ENCODE results near the gene LBR. TPM values are rescaled to one million over a fixed set of nuclear protein-coding genes. Genes with fewer than 3 reads are reported as not detected.

LBR gene
- total RNA-seq, 1 donor from 2014 or later, result 35.8 TPM

DNA sequence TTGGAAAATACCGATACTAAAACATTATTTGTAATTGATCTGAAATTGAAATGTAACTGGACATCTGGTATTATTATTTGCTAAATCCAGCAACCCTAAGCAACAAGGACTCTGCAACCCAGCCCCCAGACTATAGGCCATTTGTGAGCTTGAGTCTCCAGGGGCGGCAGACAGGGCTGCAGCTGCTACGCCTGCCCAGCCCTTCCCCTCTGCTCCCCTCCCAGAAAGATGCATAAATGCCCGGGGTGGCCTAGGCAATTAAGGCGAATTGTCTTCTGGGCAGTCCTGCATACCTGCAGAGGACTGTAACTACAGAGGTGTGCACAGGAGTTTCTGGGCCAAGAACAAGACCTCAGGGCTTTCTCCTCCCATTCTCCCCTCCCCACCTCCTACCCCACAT is 41.2 kb upstream of the LBR start:
- Histone ChIP-seq H3K4me3 (ENCODE audit: low read depth, low read length) (no peak overlapping the region), H3K27me3 (ENCODE audit: control insufficient read depth, insufficient read depth, low read length) (peaks cover 2% of the 10 kb centered on the region), H3K36me3 (ENCODE audit: control insufficient read depth, insufficient read depth, low read length) (no peaks in the 10 kb centered on the region)
- DNase-seq (ENCODE audit: low read depth), result no peak
- TF ChIP-seq, protein P1, sequence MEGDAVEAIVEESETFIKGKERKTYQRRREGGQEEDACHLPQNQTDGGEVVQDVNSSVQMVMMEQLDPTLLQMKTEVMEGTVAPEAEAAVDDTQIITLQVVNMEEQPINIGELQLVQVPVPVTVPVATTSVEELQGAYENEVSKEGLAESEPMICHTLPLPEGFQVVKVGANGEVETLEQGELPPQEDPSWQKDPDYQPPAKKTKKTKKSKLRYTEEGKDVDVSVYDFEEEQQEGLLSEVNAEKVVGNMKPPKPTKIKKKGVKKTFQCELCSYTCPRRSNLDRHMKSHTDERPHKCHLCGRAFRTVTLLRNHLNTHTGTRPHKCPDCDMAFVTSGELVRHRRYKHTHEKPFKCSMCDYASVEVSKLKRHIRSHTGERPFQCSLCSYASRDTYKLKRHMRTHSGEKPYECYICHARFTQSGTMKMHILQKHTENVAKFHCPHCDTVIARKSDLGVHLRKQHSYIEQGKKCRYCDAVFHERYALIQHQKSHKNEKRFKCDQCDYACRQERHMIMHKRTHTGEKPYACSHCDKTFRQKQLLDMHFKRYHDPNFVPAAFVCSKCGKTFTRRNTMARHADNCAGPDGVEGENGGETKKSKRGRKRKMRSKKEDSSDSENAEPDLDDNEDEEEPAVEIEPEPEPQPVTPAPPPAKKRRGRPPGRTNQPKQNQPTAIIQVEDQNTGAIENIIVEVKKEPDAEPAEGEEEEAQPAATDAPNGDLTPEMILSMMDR (IDR thresholded peaks at IDR 0.05; ENCODE audit: insufficient read depth, low read length, severe bottlenecking), result no peak
- no peak for FAIRE-seq

DNA sequence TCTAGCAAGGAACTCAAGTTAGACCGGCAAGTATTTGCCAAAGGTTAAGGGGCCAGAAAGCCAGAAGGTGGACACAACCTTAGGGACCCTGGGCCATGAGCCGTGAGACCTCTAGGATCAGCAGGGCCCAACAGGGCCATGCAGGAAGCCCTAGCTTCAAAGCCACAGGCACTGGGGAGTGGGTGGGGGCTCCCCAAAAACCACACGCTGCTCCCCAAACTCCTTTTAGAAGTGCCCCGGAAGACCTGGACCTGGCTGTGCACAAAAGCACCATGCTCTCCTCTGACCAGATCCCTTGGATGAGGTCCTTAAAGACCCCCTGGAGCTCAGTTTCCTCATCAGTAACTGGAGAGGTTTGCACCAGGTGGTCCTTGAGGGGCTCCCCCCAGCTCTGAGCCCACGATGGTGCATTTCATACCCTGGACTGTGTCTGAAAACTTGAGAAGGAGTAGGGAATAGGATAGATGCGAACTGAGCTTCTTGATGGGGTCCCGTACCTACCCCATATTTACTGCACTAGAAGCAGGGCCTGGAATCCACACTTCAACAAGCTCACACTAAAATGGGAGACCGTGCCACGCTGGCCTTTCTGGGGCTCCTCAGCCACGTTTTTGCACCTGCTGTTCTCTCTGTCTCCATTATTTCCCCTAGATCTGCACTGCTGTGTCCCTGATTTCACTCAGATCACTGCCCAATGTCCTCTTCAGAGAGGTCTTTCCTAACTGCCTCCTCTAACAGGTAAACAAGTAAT is 40.6 kb upstream of the LBR start:
- no peak for FAIRE-seq
- TF ChIP-seq, protein P1 (IDR thresholded peaks at IDR 0.05; ENCODE audit: insufficient read depth, low read length, severe bottlenecking), result no peak
- Histone ChIP-seq H3K4me3 (ENCODE audit: low read depth, low read length) (no peak overlapping the region), H3K27me3 (ENCODE audit: control insufficient read depth, insufficient read depth, low read length) (peaks cover 2% of the 10 kb centered on the region), H3K36me3 (ENCODE audit: control insufficient read depth, insufficient read depth, low read length) (no peaks in the 10 kb centered on the region)
- DNase-seq (ENCODE audit: low read depth), result no peak

DNA sequence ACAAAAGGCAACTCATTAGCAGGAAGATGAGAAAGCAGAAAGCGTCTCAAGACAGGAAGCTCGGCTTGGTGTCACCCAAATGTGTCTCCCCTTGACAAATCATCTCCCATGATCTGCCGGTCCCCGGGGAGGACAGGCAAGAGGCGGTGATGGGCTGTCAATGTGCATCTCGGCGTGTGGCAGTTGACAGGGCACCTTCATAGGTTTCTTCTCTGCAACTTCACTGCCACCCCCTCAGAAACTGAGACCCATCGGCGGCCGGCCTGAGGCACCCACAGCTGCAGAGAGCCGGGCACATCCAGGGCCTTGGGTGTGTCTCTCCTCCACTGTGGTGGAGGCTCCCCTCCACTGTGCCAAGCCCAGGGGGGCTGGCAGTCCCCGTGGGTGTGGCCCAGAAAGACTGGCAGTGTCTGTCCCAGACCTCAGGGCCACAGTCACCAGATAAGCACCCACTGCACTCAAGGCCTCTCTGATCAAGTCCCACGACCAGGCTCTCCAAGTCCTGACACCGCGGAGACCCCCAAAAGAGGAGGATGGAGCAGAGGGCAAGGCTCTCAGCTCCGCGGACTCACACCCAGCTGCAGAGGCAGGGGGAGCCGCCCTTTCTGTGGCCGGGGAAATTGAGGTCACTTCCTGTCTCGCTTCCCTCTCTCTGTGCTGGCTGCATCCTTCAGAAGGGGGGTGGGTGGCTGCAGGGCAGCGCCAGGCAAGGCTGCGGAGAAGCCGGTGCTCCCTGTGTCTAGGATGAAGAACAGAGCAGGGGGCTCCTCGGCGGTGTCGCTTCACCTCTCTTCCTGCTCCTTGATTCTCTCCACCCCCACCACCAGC is 39.6 kb upstream of the LBR start:
- FAIRE-seq, result no peak
- H3K36me3 ChIP-seq (ENCODE audit: control insufficient read depth, insufficient read depth, low read length), result no peaks in the 10 kb centered on the region
- no peak for DNase-seq (ENCODE audit: low read depth)
- TF ChIP-seq, protein P1 (IDR thresholded peaks at IDR 0.05; ENCODE audit: insufficient read depth, low read length, severe bottlenecking), result no peak
- peaks cover 2% of the 10 kb centered on the region for H3K27me3 ChIP-seq (ENCODE audit: control insufficient read depth, insufficient read depth, low read length)
- H3K4me3 ChIP-seq (ENCODE audit: low read depth, low read length), result no peak overlapping the region

DNA sequence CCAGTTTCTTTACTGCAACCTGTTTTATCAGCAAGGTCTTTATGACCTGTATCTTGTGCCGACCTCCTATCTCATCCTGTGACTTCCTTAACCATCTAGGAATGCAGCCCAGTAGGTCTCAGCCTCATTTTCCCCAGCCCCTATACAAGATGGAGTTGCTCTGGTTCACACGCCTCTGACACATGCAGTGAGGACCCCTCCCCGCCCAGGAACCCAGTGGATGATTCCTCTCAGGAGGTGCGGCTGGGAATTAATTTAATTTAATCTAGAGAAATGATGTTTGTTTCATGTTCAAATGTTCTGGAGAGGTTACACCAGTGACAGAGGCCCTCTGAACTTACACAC is 39.0 kb upstream of the LBR start:
- Histone ChIP-seq H3K4me3 (ENCODE audit: low read depth, low read length) (no peak overlapping the region), H3K36me3 (ENCODE audit: control insufficient read depth, insufficient read depth, low read length) (no peaks in the 10 kb centered on the region)
- FAIRE-seq, result no peak

DNA sequence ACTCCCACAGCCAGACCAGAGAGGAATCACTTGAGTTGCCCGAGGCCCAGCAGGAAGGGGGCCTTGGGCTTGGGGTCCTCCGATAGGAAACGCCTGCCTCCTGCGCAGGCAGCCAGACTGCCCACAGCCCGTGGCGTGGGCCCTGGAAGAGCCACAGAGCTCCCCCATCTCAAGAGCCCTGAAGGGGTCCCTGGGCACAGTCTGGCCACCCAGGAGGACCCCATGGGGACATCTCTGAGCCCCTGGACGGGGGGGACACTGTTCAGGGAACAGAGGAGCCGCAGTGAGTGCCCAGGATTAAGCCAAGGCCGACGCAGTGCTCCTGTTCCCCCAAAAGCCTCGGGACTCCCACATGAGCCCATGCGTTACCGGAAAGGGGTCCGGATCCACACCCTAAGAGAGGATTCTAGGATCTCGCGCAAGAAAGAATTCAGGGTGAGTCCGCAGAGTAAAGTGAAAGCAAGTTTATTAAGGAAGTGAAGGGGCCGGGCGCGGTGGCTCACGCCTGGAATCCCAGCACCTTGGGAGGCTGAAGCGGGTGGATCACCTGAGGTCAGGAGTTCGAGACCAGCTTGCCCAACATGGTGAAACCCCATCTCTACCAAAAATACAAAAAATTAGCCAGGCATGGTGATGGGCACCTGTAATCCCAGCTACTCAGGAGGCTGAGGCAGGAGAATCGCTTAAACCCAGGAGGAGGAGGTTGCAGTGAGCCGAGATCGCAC is 38.1 kb upstream of the LBR start:
- H3K27me3 ChIP-seq (ENCODE audit: control insufficient read depth, insufficient read depth, low read length), result peaks cover 2% of the 10 kb centered on the region
- TF ChIP-seq, protein P1 (IDR thresholded peaks at IDR 0.05; ENCODE audit: insufficient read depth, low read length, severe bottlenecking), result no peak
- H3K36me3 ChIP-seq (ENCODE audit: control insufficient read depth, insufficient read depth, low read length), result no peaks in the 10 kb centered on the region
- FAIRE-seq (no peak), DNase-seq (ENCODE audit: low read depth) (no peak)
- no peak overlapping the region for H3K4me3 ChIP-seq (ENCODE audit: low read depth, low read length)

More for the DNA sequence above, 39.0 kb upstream of the LBR start:
- no peak for DNase-seq (ENCODE audit: low read depth)
- peaks cover 2% of the 10 kb centered on the region for H3K27me3 ChIP-seq (ENCODE audit: control insufficient read depth, insufficient read depth, low read length)
- TF ChIP-seq, protein P1 (IDR thresholded peaks at IDR 0.05; ENCODE audit: insufficient read depth, low read length, severe bottlenecking), result no peak

Measured in bronchial epithelial cell (primary cell).